Endothelial cell of umbilical vein (primary cell): ENCODE data around the gene PRM3. TPM values are rescaled to one million over a fixed set of nuclear protein-coding genes. Genes with fewer than 3 reads are reported as not detected.

ENCODE experiments used
- BruUV-seq: library from RNA; stranded (reverse); fragments of 400-500 nt; replicated peaks from 2 replicates; lab custom pipeline; 2021; lab: Mats Ljungman, UMichigan
- CTCF ChIA-PET: fragments of 300-600, 350-600 bp; sonication (Branson Sonifier 250); formaldehyde crosslinking; loops from one replicate; lab custom pipeline; 2021; ENCODE audit warnings: antibody characterized with exemption, inconsistent platforms; lab: Charles Lee
- POLR2A ChIA-PET: fragments of 300-600, 350-600 bp; sonication (Branson Sonifier 250); formaldehyde crosslinking; loops from one replicate; lab custom pipeline; 2021; ENCODE audit warnings: antibody characterized with exemption, inconsistent platforms; lab: Charles Lee
- DNase-seq: peaks from one replicate; pipeline ENCODE4 v3.0.0-alpha.2; 2011; ENCODE audit warnings: low read depth, low spot score
- FAIRE-seq: peaks from 2 replicates; lab custom pipeline; 2011; peaks lifted over from hg19 to GRCh38; lab: Jason Lieb, UNC
- H2AFZ ChIP-seq: 2 replicates; pipeline ENCODE4 v1.6.0; 2012; ENCODE audit warnings: low read depth, low read length, control low read depth, inconsistent platforms
- H3K27ac ChIP-seq: 2 replicates; pipeline ENCODE4 v1.5.1; 2011; ENCODE audit warnings: low read depth, mild to moderate bottlenecking, control low read depth, low read length, moderate library complexity; ENCODE audit not compliant: insufficient read depth
- H3K27me3 ChIP-seq, 2 experiments: 2 replicates each; pipeline versions ENCODE4 v1.6.0 to v1.6.1; 2011; ENCODE audit warnings: low read length in 2 of 2, mixed read lengths in 1 of 2; ENCODE audit not compliant: control insufficient read depth in 2 of 2, insufficient read depth in 2 of 2
- H3K36me3 ChIP-seq, 2 experiments: 2 replicates in 1 of 2; 3 replicates in 1 of 2; pipeline ENCODE4 v1.5.1; 2011; ENCODE audit warnings: low read length in 2 of 2, mild to moderate bottlenecking in 1 of 2, moderate library complexity in 1 of 2; ENCODE audit not compliant: control insufficient read depth in 2 of 2, insufficient read depth in 2 of 2; ENCODE audit errors: extremely low read depth in 1 of 2
- H3K4me1 ChIP-seq: 3 replicates; pipeline ENCODE4 v1.5.1; 2011; ENCODE audit warnings: mild to moderate bottlenecking, low read length; ENCODE audit not compliant: control insufficient read depth, insufficient read depth; ENCODE audit errors: extremely low read depth
- H3K4me2 ChIP-seq: 2 replicates; pipeline ENCODE4 v1.6.1; 2011; ENCODE audit warnings: low read length, control low read depth, mixed read lengths; ENCODE audit not compliant: insufficient read depth
- H3K4me3 ChIP-seq, 3 experiments: fragments of 200-600 bp in 1 of 3; sonication (generic), shearing (Covaris generic) in 1 of 3; replicated peaks in 1 of 3; 2 replicates each; pipeline ENCODE4 v1.5.1; 2011 to 2016; ENCODE audit warnings: control low read depth in 3 of 3, low read length in 3 of 3, mild to moderate bottlenecking in 2 of 3, inconsistent platforms in 1 of 3, low read depth in 1 of 3, moderate library complexity in 1 of 3; ENCODE audit not compliant: insufficient read depth in 1 of 3
- H3K79me2 ChIP-seq: 2 replicates; pipeline ENCODE4 v1.6.0; 2012; ENCODE audit warnings: low read length, inconsistent platforms; ENCODE audit not compliant: control insufficient read depth, insufficient read depth
- H3K9ac ChIP-seq: replicated peaks from 2 replicates; pipeline ENCODE3; 2011; ENCODE audit warnings: low read length, control low read depth; ENCODE audit not compliant: insufficient read depth; ENCODE audit errors: extremely low read depth
- H3K9me1 ChIP-seq: replicated peaks from 3 replicates; pipeline ENCODE4 v1.6.0; 2011; ENCODE audit warnings: mild to moderate bottlenecking, low read length; ENCODE audit not compliant: control insufficient read depth, insufficient read depth; ENCODE audit errors: extremely low read depth
- H3K9me3 ChIP-seq: replicated peaks from 2 replicates; pipeline ENCODE4 v1.5.1; 2012; ENCODE audit warnings: low read length, inconsistent platforms; ENCODE audit not compliant: control insufficient read depth, insufficient read depth
- H4K20me1 ChIP-seq: replicated peaks from 2 replicates; pipeline ENCODE3; 2011; ENCODE audit warnings: mild to moderate bottlenecking, low read length; ENCODE audit not compliant: control insufficient read depth, insufficient read depth; ENCODE audit errors: extremely low read depth
- EZH2 ChIP-seq: IDR thresholded peaks from 2 replicates; pipeline ENCODE4 v1.6.1; 2012; ENCODE audit warnings: borderline replicate concordance, low read depth, mild to moderate bottlenecking, moderate library complexity, low read length, inconsistent platforms; ENCODE audit not compliant: severe bottlenecking
- FOS ChIP-seq: IDR thresholded peaks from 2 replicates; pipeline ENCODE4 v1.6.1; 2011; ENCODE audit warnings: mild to moderate bottlenecking, low read length, moderate library complexity, borderline replicate concordance; ENCODE audit not compliant: insufficient read depth
- GATA2 ChIP-seq: IDR thresholded peaks from 2 replicates; pipeline ENCODE4 v1.7.0; 2011; ENCODE audit warnings: low read depth, mild to moderate bottlenecking, moderate library complexity, mixed read lengths, low read length; ENCODE audit not compliant: insufficient read length, insufficient read depth
- JUN ChIP-seq: IDR thresholded peaks from 2 replicates; pipeline ENCODE4 v1.6.1; 2011; ENCODE audit warnings: borderline replicate concordance, low read depth; ENCODE audit not compliant: insufficient read length, insufficient read depth
- MYC ChIP-seq: IDR thresholded peaks from one replicate; pipeline ENCODE4 v1.6.1; 2011; ENCODE audit warnings: mild to moderate bottlenecking, low read depth, low read length
- POLR2A ChIP-seq: IDR thresholded peaks from 2 replicates; pipeline ENCODE4 v1.6.1; 2012; ENCODE audit warnings: low read depth, mild to moderate bottlenecking, control low read depth, low read length
- POLR2AphosphoS5 ChIP-seq: IDR thresholded peaks from 2 replicates; pipeline ENCODE4 v1.6.1; 2012; ENCODE audit warnings: low read depth, mild to moderate bottlenecking, control low read depth, low read length, moderate library complexity; ENCODE audit not compliant: insufficient read depth
- dilution Hi-C: fragments of 300-500 bp; cut with MboI; formaldehyde crosslinking; loops from one replicate; pipeline ENCODE4 v1.15.0; 2019; ENCODE audit warnings: low sequenced_read_pairs; ENCODE audit not compliant: extremely low pct_ligation_motif_present
- intact Hi-C: fragments of 100-400 bp; cut with micrococcal nuclease; formaldehyde crosslinking; loops from one replicate; pipeline ENCODE4 v1.10.0; 2022
- polyA plus RNA-seq, 4 experiments: library from polyadenylated mRNA; depleted of rRNA in 3 of 4; stranded (reverse) in 3 of 4; unstranded in 1 of 4; fragments of >200 nt; gene quantifications; 2 replicates each; pipeline versions ENCODE4 v1.2.1 to v1.2.3, GENCODE V29; 2011 to 2012; ENCODE audit warnings: missing spikeins in 1 of 4
- total RNA-seq: library from RNA; stranded (reverse); gene quantifications from 2 replicates; pipeline ENCODE4 v1.2.3, GENCODE V29; 2021
- TF ChIP-seq, protein P1 (sequence below): IDR thresholded peaks from 2 replicates; pipeline ENCODE4 v1.6.1; 2011; ENCODE audit not compliant: insufficient read depth, insufficient read length

Gene PRM3
- total and polyA plus RNA-seq, 2 donors (not counting 3 experiments of a cell fraction or from before 2014, with no cell fraction given): not detected

DNA sequence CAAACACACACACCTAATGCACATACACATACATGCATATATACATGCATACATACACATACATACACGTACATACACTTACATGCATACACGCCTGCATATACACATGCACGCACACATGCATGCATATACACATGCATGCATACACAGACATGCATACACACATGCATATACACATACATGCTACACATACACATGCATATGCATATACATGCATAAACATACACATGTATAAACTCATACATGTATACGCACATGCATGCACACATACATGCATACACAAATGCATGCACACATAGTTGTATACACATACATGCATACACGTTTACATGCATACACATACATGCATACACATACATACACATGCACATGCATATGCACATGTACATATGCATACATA is 48.2 kb upstream of the PRM3 start:
- Histone ChIP-seq H3K27ac (no peak overlapping the region), H3K27me3 (no peaks in the 10 kb centered on the region), H3K9me1 (no peaks in the 10 kb centered on the region), H3K9ac (no peak overlapping the region), H3K79me2 (no peaks in the 10 kb centered on the region), H2AFZ (no peak overlapping the region), H3K4me3 (no peak overlapping the region), H3K4me1 (no peaks in the 10 kb centered on the region), H3K9me3 (no peaks in the 10 kb centered on the region), H4K20me1 (no peaks in the 10 kb centered on the region), H3K4me2 (no peak overlapping the region), H3K36me3 (no peaks in the 10 kb centered on the region)
- dilution Hi-C loops (no loop called here), intact Hi-C loops (no loop called here)
- POLR2A ChIA-PET: no interaction called here
- no peak for DNase-seq
- CTCF ChIA-PET: no interaction called here
- no peak for FAIRE-seq
- no peak for TF ChIP-seq JUN
- no peak for TF ChIP-seq MYC
- no peak for TF ChIP-seq POLR2A
- TF ChIP-seq, protein P1, sequence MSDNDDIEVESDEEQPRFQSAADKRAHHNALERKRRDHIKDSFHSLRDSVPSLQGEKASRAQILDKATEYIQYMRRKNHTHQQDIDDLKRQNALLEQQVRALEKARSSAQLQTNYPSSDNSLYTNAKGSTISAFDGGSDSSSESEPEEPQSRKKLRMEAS: no peak
- TF ChIP-seq POLR2AphosphoS5: no peak
- TF ChIP-seq GATA2: no peak
- TF ChIP-seq FOS: no peak
- BruUV-seq: no TSS peak

DNA sequence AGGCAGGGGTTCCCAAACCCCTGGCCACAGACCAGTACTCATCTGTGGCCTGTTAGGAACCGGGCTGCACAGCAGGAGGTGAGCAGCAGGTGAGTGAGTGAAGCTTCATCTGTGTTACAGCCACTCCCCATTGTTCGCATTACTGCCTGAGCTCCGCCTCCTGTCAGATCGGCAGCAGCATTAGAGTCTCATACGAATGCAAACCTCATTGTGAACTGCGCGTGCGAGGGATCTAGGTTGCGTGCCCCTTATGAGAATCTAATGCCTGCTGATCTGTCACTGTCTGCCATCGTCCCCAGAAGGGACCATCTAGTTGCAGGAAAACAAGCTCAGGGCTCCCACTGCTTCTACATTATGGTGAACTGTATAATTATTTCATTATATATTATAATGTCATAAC is 46.7 kb upstream of the PRM3 start:
- TF ChIP-seq MYC (no peak), GATA2 (no peak), EZH2 (no peak), POLR2A (no peak), FOS (no peak), JUN (no peak)
- TF ChIP-seq, protein P1: no peak
- BruUV-seq: no TSS peak
- no peaks in the 10 kb centered on the region for H3K9me1 ChIP-seq
- FAIRE-seq: no peak
- no peak overlapping the region for H3K4me3 ChIP-seq
- H4K20me1 ChIP-seq: no peaks in the 10 kb centered on the region
- no peak for DNase-seq
- intact Hi-C loops: no loop called here
- no peaks in the 10 kb centered on the region for H3K79me2 ChIP-seq
- H3K36me3 ChIP-seq: no peaks in the 10 kb centered on the region
- H3K27ac ChIP-seq: no peak overlapping the region
- no peak overlapping the region for H3K9ac ChIP-seq
- no peaks in the 10 kb centered on the region for H3K4me1 ChIP-seq
- no peaks in the 10 kb centered on the region for H3K27me3 ChIP-seq
- no peak overlapping the region for H3K4me2 ChIP-seq
- CTCF ChIA-PET: no interaction called here
- POLR2A ChIA-PET: no interaction called here
- dilution Hi-C loops: no loop called here
- no peaks in the 10 kb centered on the region for H3K9me3 ChIP-seq
- H2AFZ ChIP-seq: no peak overlapping the region
